ENCODE results near the gene PNKP. TPM values are rescaled to one million over a fixed set of nuclear protein-coding genes. Genes with fewer than 3 reads are reported as not detected.

The PNKP gene
- total RNA-seq, 3 donors from 2014 or later, result 84.3 to 114 (median 111) TPM

- TF ChIP-seq, protein P1, sequence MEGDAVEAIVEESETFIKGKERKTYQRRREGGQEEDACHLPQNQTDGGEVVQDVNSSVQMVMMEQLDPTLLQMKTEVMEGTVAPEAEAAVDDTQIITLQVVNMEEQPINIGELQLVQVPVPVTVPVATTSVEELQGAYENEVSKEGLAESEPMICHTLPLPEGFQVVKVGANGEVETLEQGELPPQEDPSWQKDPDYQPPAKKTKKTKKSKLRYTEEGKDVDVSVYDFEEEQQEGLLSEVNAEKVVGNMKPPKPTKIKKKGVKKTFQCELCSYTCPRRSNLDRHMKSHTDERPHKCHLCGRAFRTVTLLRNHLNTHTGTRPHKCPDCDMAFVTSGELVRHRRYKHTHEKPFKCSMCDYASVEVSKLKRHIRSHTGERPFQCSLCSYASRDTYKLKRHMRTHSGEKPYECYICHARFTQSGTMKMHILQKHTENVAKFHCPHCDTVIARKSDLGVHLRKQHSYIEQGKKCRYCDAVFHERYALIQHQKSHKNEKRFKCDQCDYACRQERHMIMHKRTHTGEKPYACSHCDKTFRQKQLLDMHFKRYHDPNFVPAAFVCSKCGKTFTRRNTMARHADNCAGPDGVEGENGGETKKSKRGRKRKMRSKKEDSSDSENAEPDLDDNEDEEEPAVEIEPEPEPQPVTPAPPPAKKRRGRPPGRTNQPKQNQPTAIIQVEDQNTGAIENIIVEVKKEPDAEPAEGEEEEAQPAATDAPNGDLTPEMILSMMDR (IDR thresholded peaks at IDR 0.05), result no peak
- DNase-seq, result no peak
- peak; percentile 49 for ATAC-seq
- Histone ChIP-seq H3K9me3 (no peaks in the 10 kb centered on the region), H3K4me1 (ENCODE audit: low read depth) (no peaks in the 10 kb centered on the region), H3K36me3 (ENCODE audit: low read depth) (no peaks in the 10 kb centered on the region), H3K4me3 (no peak overlapping the region)
- intact Hi-C loops (cut with DNase I, micrococcal nuclease), result no loop called here
Observed at GRCh38 chr19:49843265-49843664, 24.1 kb downstream of the PNKP start.

- Histone ChIP-seq H3K36me3 (ENCODE audit: low read depth) (no peaks in the 10 kb centered on the region), H3K4me1 (ENCODE audit: low read depth) (no peaks in the 10 kb centered on the region), H3K4me3 (no peak overlapping the region), H3K9me3 (no peaks in the 10 kb centered on the region)
- TF ChIP-seq, protein P1 (IDR thresholded peaks at IDR 0.05), result no peak
- DNase-seq, result no peak
- ATAC-seq, result no peak
- intact Hi-C loops (cut with DNase I, micrococcal nuclease), result no loop called here
Observed at GRCh38 chr19:49840736-49841249, 26.6 kb downstream of the PNKP start.

- TF ChIP-seq, protein P1 (IDR thresholded peaks at IDR 0.05), result no peak
- no peak for DNase-seq
- Histone ChIP-seq H3K4me3 (no peak overlapping the region), H3K36me3 (ENCODE audit: low read depth) (peaks cover 2% of the 10 kb centered on the region), H3K4me1 (ENCODE audit: low read depth) (no peaks in the 10 kb centered on the region), H3K9me3 (no peaks in the 10 kb centered on the region)
- intact Hi-C loops (cut with DNase I, micrococcal nuclease), result no loop called here
- no peak for ATAC-seq
Observed at GRCh38 chr19:49840321-49840720, 27.1 kb downstream of the PNKP start.

- TF ChIP-seq, protein P1 (IDR thresholded peaks at IDR 0.05), result no peak
- no peaks in the 10 kb centered on the region for H3K4me1 ChIP-seq (ENCODE audit: low read depth)
- intact Hi-C loops (cut with DNase I, micrococcal nuclease), result no loop called here
- H3K9me3 ChIP-seq, result no peaks in the 10 kb centered on the region
- ATAC-seq (no peak), DNase-seq (no peak)
- H3K4me3 ChIP-seq, result no peak overlapping the region
- H3K36me3 ChIP-seq (ENCODE audit: low read depth), result peaks cover 6% of the 10 kb centered on the region
Observed at GRCh38 chr19:49839713-49840112, 27.7 kb downstream of the PNKP start.

DNA sequence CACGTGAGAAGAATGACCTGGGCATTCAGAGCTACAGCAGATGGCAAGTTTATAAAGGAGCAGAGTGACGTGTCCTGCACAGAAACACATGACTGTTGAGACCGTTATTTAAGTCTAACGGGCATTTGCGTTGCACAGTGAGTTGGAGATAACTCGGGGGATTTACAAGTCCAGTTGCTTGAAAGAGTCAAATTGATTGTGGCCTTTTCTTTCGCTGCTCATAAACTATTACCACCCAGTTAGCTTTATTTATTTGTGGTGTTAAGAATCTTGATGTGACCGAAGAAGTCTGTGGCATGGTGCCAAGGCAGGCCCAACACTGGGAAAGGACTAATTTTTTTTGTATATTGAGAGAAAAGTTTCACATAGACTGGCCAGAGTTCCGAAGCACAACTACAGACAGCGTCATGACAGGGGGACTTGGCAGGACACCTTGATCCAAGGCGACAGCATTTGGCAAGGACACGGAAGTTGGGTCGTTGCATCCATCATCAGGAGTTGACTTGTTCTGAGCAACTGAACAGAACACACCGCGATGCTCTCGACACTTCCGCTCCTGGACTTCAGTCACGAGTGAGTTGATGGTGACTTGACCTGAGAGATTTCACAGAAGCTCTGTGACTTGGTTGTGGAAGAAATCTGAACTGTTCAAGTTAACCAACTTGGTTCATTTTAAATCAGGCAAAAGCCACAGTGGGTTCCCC is 28.3 kb downstream of the PNKP start:
- H3K9me3 ChIP-seq, result no peaks in the 10 kb centered on the region
- ATAC-seq (no peak), DNase-seq (no peak)
- intact Hi-C loops (cut with DNase I, micrococcal nuclease), result no loop called here
- TF ChIP-seq, protein P1 (IDR thresholded peaks at IDR 0.05), result no peak
- H3K36me3 ChIP-seq (ENCODE audit: low read depth), result peaks cover 6% of the 10 kb centered on the region
- no peaks in the 10 kb centered on the region for H3K4me1 ChIP-seq (ENCODE audit: low read depth)
- no peak overlapping the region for H3K4me3 ChIP-seq
